ENCODE measurements around the gene PI4KA.

DNA sequence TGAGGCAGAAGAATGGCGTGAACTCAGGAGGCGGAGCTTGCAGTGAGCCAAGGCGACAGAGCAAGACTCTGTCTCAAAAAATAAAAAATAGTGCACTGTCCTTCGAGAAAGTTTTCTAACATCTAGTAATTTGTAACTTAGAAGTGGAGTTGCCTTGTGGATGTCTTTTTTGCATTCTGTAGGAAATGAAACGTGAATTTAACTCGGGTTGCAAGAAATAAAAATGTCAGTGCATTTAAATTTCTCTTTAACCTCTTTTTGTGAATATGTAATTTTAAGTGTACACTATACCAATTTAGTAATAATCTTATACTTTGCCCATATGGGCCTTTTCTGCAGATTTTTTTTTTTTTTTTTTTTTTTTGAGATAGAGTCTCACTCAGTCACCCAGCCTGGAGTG, 32.4 kb upstream of the PI4KA start:
- TF ChIP-seq, protein P1, sequence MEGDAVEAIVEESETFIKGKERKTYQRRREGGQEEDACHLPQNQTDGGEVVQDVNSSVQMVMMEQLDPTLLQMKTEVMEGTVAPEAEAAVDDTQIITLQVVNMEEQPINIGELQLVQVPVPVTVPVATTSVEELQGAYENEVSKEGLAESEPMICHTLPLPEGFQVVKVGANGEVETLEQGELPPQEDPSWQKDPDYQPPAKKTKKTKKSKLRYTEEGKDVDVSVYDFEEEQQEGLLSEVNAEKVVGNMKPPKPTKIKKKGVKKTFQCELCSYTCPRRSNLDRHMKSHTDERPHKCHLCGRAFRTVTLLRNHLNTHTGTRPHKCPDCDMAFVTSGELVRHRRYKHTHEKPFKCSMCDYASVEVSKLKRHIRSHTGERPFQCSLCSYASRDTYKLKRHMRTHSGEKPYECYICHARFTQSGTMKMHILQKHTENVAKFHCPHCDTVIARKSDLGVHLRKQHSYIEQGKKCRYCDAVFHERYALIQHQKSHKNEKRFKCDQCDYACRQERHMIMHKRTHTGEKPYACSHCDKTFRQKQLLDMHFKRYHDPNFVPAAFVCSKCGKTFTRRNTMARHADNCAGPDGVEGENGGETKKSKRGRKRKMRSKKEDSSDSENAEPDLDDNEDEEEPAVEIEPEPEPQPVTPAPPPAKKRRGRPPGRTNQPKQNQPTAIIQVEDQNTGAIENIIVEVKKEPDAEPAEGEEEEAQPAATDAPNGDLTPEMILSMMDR (IDR thresholded peaks at IDR 0.05), result no peak
- TF ChIP-seq POLR2AphosphoS5 (IDR thresholded peaks at IDR 0.05), result no peak

Measured in stomach (tissue), 4 donors.